ENCODE measurements around the gene BCAN. TPM values are rescaled to one million over a fixed set of nuclear protein-coding genes. Genes with fewer than 3 reads are reported as not detected.

The BCAN gene
- total and polyA plus RNA-seq, 2 of the 8 experiments (the other 6 are each of a cell fraction or from before 2014, with no cell fraction given): 4.5 to 24.0 TPM

- DNase-seq (ENCODE audit: low read depth in 1 of 2, low spot score in 2 of 2) (no peak), FAIRE-seq (no peak)
- CTCF ChIA-PET (ENCODE audit: partially characterized antibody): interaction anchor here (0.6 to 43.0 kb wide), 16 partner anchors 11 to 236 kb away, joined by 3 to 868 read pairs (median 5); partner anchors contain the start of genes HAPLN2, INSRR, NAXE and NES
- POLR2A ChIA-PET (ENCODE audit: partially characterized antibody): interaction anchor here (1.2 to 4.5 kb wide), 5 partner anchors 13 to 78 kb away, joined by 3 to 15 read pairs (median 5); no protein-coding TSS in a partner anchor
- 59% methylated on average over 2 of the region's 2 CpGs; no CpG with 5 or more reads in 1 of the 2 experiments for WGBS, 2 experiments (ENCODE audit: extremely low coverage in 1 of 2, insufficient coverage in 1 of 2, insufficient read length in 1 of 2, insufficient replicate concordance in 2 of 2, low coverage in 1 of 2, low lambda C conversion rate in 2 of 2, missing lambda C conversion rate in 1 of 2)
- Histone ChIP-seq H3K9ac (replicated peaks in 1 of 4; ENCODE audit: extremely low read depth in 1 of 4, low read depth in 3 of 4, low read length in 3 of 4) (0 out of 7 replicates have a peak overlapping the region, but pooled peaks of 1 of the 4 experiments have one; percentile 12), H3K9me3 (ENCODE audit: insufficient read depth in 2 of 2, low read depth in 1 of 2, low read length in 1 of 2) (no peaks in the 10 kb centered on the region), H3K27ac (ENCODE audit: low read depth, low read length) (no peak overlapping the region), H3K79me2 (ENCODE audit: control insufficient read depth in 1 of 2, insufficient read depth in 2 of 2, low read length in 2 of 2) (no peaks in the 10 kb centered on the region), H3K23me2 (ENCODE audit: low read depth, low read length) (peaks cover 3% of the 10 kb centered on the region; the same call in 1 of the 2 replicates), H3K4me1 (replicated peaks in 1 of 4; ENCODE audit: control insufficient read depth in 3 of 4, insufficient read depth in 4 of 4, low read length in 3 of 4) (peaks cover 0 to 4% (median under 1%) of the 10 kb centered on the region in 4 experiments; a peak in 1 of 7 replicates), H3K14ac (ENCODE audit: insufficient read length) (no peak overlapping the region), H2AK5ac (ENCODE audit: low read depth, low read length) (no peak overlapping the region), H2BK12ac (ENCODE audit: low read depth, low read length) (0 out of 2 replicates have a peak overlapping the region, but pooled peaks have one; percentile 19), H4K20me1 (replicated peaks in 1 of 2; ENCODE audit: control insufficient read depth in 1 of 2, insufficient read depth in 2 of 2, low read length in 2 of 2) (peaks cover 0 to 4% of the 10 kb centered on the region in 2 experiments), H4K5ac (ENCODE audit: insufficient read length, low read depth, low read length) (no peak overlapping the region), H2BK5ac (ENCODE audit: low read depth, low read length) (no peak overlapping the region), H3K18ac (ENCODE audit: extremely low read depth, low read length) (no peak overlapping the region), H2BK20ac (ENCODE audit: low read length) (no peak overlapping the region), H3K27me3 (replicated peaks in 1 of 4; ENCODE audit: control insufficient read depth in 3 of 4, extremely low read depth in 1 of 4, insufficient read depth in 3 of 4, low read length in 3 of 4) (peaks cover 5 to 38% (median 24%) of the 10 kb centered on the region in 4 experiments), H2AFZ (ENCODE audit: low read length) (no peak overlapping the region), H3K4me2 (ENCODE audit: insufficient read depth in 1 of 2, low read depth in 2 of 2, low read length in 2 of 2) (no peak overlapping the region), H3K36me3 (ENCODE audit: control insufficient read depth in 2 of 4, insufficient read depth in 4 of 4, low read length in 3 of 4) (no peaks in the 10 kb centered on the region), H4K91ac (replicated peaks; ENCODE audit: insufficient read length, low read length) (no peak overlapping the region), H3K4ac (replicated peaks; ENCODE audit: insufficient read length, low read depth, low read length) (no peak overlapping the region), H3K56ac (replicated peaks; ENCODE audit: insufficient read length, low read depth, low read length) (no peak overlapping the region), H2BK15ac (ENCODE audit: low read length) (no peak overlapping the region), H3K4me3 (ENCODE audit: extremely low read depth in 1 of 4, insufficient read depth in 2 of 4, low read depth in 3 of 4, low read length in 4 of 4) (no peak overlapping the region), H3K79me1 (ENCODE audit: low read depth, low read length) (no peaks in the 10 kb centered on the region), H3K23ac (ENCODE audit: insufficient read length) (no peak overlapping the region), H4K8ac (ENCODE audit: extremely low read depth, insufficient read depth, low read length) (no peak overlapping the region), H2BK120ac (replicated peaks; ENCODE audit: low read depth, low read length) (no peak overlapping the region)
- TF ChIP-seq NRF1 (IDR thresholded peaks at IDR 0.05; ENCODE audit: low read depth, low read length): no peak
- no peak for TF ChIP-seq SP2 (IDR thresholded peaks at IDR 0.05; ENCODE audit: low read length)
- TF ChIP-seq RAD21 (IDR thresholded peaks at IDR 0.05 in 1 of 2, conservative IDR thresholded peaks at IDR 0.05 in 1 of 2; ENCODE audit: low read depth in 2 of 2, low read length in 2 of 2): peak in 1 of 2 experiments; percentile 25; a peak in 2 of 4 replicates
Measured at GRCh38 chr1:156648951-156649350, 7.0 kb downstream of the BCAN start.

Measured in H1 (cell line).